Adrenal gland (tissue), 12 donors: Measurements from ENCODE around the gene CBX4. TPM values are rescaled to one million over a fixed set of nuclear protein-coding genes. Genes with fewer than 3 reads are reported as not detected.

Source experiments
- DNase-seq, 7 donors: peaks; one replicate each; pipeline ENCODE4 v3.0.0-alpha.2; 2019 to 2020
- H3K27ac ChIP-seq, 5 donors: fragments of 200-600 bp; sonication (generic) in 4 of 5; 1 replicate in 3 of 5; 2 replicates in 2 of 5; pipeline versions ENCODE4 v1.5.1 to v1.8.0; 2016 to 2020; ENCODE audit warnings: mild to moderate bottlenecking in 1 of 5
- H3K27me3 ChIP-seq: fragments of 200-600 bp; 2 replicates; pipeline ENCODE4 v1.8.0; 2021
- H3K36me3 ChIP-seq, 2 donors: fragments of 200-600 bp; replicated peaks in 1 of 2; 1 replicate in 1 of 2; 2 replicates in 1 of 2; pipeline versions ENCODE4 v1.5.1 to v1.8.0; 2018 to 2022
- H3K4me1 ChIP-seq, 2 donors: fragments of 200-600 bp; replicated peaks in 1 of 2; 1 replicate in 1 of 2; 2 replicates in 1 of 2; pipeline versions ENCODE4 v1.5.1 to v1.8.0; 2018 to 2021
- H3K4me3 ChIP-seq, 4 donors: fragments of 200-600 bp; sonication (generic) in 3 of 4; one replicate each; pipeline ENCODE4 v1.5.1; 2016 to 2018
- H3K9me3 ChIP-seq, 3 donors: fragments of 200-600 bp; sonication (generic) in 1 of 3; replicated peaks in 1 of 3; 1 replicate in 2 of 3; 2 replicates in 1 of 3; pipeline versions ENCODE4 v1.5.1 to v1.8.0; 2016 to 2021
- POLR2A ChIP-seq, 2 donors: fragments of 450-650 bp; IDR thresholded peaks; one replicate each; pipeline ENCODE4 v1.6.1; 2017; ENCODE audit warnings: antibody characterized with exemption in 2 of 2, mild to moderate bottlenecking in 2 of 2, moderate library complexity in 1 of 2
- WGBS, 4 donors: extraction: QIAGEN DNeasy Blood & Tissue Kit in 2 of 4; methylation state at CpG; one replicate each; pipeline versions ENCODE4 v1.1.5 to v1.1.7; 2013 to 2017; 5-methylcytosine and 5-hydroxymethylcytosine counted together
- intact Hi-C, 2 donors: fragments of 100-400 bp; cut with DNase I; formaldehyde crosslinking; loops; one replicate each; pipeline versions ENCODE4 v1.14.1 to v1.15.0; 2022 to 2023
- polyA plus RNA-seq, 3 donors: library from polyadenylated mRNA; stranded (reverse); fragments of 200-250 nt in 2 of 3; fragments of 350-450 nt in 1 of 3; fragmentation: Illumina TruSeq in 1 of 3; extraction: RNeasy Lipid Tissue Mini Kit (QIAGEN cat#74804) in 1 of 3; gene quantifications; one replicate each; pipeline ENCODE4 v1.2.3, GENCODE V29; 2013 to 2014
- total RNA-seq, 9 donors: library from RNA; depleted of rRNA in 4 of 9; stranded (reverse); fragments of >200 nt in 4 of 9; fragments of 120-200 nt in 1 of 9; fragmentation: NEBNext Ultra II Directional in 1 of 9; extraction: Animal tissue kit (Norgen Biotek cat#: 25700) in 1 of 9; gene quantifications; one replicate each; pipeline versions ENCODE4 v1.1.0 to v1.2.4, GENCODE V29; 2013 to 2023
- TF ChIP-seq, protein P1 (sequence below), 6 experiments: fragments of 450-650 bp in 4 of 6; fragments of 200-600 bp in 2 of 6; sonication (generic) in 1 of 6; IDR thresholded peaks; 1 replicate in 5 of 6; 2 replicates in 1 of 6; pipeline versions ENCODE4 v1.5.1 to v1.8.0; 2016 to 2021; ENCODE audit warnings: antibody characterized with exemption in 6 of 6, mild to moderate bottlenecking in 2 of 6, moderate library complexity in 1 of 6
- donor health status: healthy with polysubstance abuse.
- donor health status: Bipolar disorder and iron deficiency.
- donor health status: DM: yes; HTN: yes; CAD: no.
- donor health status: DM: no; HTN: no; CAD: no.
- donor health status: DM: no; HTN: no; CAD: no.
- donor health status: DM: yes; HTN: yes; CAD: no.

CBX4 gene
- total and polyA plus RNA-seq, 12 donors = 5.4 to 39.3 (median 17.0) TPM

DNA sequence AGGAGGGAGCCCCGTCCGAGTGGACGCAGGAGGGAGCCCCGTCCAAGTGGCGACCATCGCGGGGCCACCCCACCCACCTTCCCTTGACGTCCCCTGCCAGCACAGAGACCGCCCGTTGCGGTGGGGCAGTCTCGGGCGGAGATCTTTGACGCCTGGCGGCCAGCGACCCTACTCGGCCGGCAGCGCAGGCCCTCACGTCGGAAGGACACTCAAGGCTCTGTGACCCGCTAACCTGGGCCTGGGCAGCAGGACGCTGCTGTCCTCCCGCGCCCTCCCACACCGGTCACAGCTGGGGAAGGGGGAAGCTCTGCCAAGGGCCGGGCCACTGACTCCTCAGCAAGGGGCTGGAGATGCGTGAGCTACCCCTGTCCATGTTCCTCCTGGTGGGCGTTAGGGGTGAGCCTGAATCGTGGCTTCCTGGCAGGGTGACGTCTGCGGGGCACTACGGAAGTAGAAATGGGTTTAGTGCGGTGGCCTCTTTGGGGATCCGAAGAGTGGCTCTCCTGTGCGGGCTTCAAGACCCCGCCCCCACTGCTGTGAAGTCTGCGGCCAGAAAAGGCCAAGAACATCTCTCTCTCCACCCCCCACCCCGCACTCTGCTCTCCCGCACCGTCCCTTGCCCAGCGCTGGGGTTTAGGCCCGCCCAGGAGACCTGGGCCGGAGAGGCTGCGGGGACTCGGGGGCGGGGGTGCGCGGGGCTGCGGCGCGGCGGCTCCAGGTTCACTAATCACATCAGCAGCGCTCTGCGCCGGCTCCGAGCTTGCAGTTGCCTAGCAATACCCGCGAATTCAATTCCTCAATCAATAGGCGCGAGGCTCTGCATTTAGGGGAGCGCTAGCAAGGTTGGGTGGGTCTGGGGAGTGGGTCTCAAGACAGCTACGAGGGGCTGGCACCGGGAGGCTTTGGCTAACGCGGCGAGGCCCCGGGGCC, 48.2 kb downstream of the CBX4 start:
- intact Hi-C loops = loop anchor here (5.0 kb wide), 2 partner anchors 126 to 201 kb away; no protein-coding TSS in a partner anchor
- peaks cover 71% of the 10 kb centered on the region for H3K27me3 ChIP-seq
- DNase-seq = peak in 1 of 7 donors; percentile 18
- WGBS, 4 donors = 5 to 11% (median 8%) methylated on average over 16 to 68 of the region's 68 CpGs
- H3K9me3 ChIP-seq = no peaks in the 10 kb centered on the region
- H3K36me3 ChIP-seq = no peaks in the 10 kb centered on the region
- H3K4me3 ChIP-seq = no peak overlapping the region
- H3K4me1 ChIP-seq = peaks cover 0 to 9% of the 10 kb centered on the region in 2 donors
- H3K27ac ChIP-seq = no peak overlapping the region
- no peak for TF ChIP-seq POLR2A (IDR thresholded peaks at IDR 0.05)
- TF ChIP-seq, protein P1, sequence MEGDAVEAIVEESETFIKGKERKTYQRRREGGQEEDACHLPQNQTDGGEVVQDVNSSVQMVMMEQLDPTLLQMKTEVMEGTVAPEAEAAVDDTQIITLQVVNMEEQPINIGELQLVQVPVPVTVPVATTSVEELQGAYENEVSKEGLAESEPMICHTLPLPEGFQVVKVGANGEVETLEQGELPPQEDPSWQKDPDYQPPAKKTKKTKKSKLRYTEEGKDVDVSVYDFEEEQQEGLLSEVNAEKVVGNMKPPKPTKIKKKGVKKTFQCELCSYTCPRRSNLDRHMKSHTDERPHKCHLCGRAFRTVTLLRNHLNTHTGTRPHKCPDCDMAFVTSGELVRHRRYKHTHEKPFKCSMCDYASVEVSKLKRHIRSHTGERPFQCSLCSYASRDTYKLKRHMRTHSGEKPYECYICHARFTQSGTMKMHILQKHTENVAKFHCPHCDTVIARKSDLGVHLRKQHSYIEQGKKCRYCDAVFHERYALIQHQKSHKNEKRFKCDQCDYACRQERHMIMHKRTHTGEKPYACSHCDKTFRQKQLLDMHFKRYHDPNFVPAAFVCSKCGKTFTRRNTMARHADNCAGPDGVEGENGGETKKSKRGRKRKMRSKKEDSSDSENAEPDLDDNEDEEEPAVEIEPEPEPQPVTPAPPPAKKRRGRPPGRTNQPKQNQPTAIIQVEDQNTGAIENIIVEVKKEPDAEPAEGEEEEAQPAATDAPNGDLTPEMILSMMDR (IDR thresholded peaks at IDR 0.05) = no peak

DNA sequence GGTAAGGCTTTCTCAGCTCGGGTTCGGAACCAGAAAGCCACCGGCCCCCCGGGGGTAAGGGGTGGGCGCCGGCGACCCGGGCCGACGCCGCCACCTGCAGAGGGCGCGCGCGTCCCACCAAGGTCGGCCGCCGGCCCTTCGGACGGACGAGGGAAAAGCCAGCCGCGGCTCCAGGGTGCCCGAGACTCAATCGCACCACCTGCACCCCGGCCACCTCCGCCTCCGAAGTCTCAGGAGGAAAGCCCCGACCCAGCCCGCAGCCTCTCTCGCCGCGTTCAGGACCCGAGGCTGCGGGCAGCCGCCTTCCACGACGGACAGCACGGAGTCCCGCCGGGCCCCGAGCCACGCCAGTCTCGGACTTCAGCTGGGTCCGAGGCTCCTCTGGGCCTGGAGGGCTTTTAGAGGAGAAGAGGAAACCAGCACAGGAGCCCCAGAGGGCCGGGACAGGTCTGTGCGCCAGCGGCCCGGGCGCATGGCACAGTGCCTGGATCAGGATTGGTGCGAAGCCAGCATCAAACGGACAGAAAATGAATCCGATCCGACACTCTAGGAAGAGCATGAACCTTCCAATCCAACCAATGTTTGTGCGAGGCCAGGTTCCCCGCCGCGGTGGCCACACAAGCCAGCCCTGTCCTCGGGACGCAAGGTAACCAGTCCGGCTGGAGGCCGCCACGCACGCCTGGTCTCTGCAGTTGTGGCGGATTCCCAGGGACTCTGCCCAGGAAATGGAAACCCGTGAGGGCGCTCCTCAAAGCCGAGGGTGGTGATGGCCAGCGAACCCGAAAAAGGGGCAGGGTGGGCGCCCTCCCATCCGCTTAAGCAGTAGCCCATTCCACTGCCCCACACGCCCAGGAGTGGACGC, 49.1 kb downstream of the CBX4 start:
- TF ChIP-seq, protein P1 (IDR thresholded peaks at IDR 0.05) = peak; percentile 37 to 81 (median 62)
- no peak for TF ChIP-seq POLR2A (IDR thresholded peaks at IDR 0.05)
- H3K27me3 ChIP-seq = peaks cover 75% of the 10 kb centered on the region
- H3K9me3 ChIP-seq = no peaks in the 10 kb centered on the region
- WGBS, 4 donors = 6 to 15% (median 9%) methylated on average over 20 to 74 of the region's 74 CpGs
- H3K4me1 ChIP-seq = peaks cover 0 to 7% of the 10 kb centered on the region in 2 donors
- peak in 4 of 7 donors; percentile 31 to 55 (median 46) for DNase-seq
- intact Hi-C loops = loop anchor here (5.0 kb wide), 2 partner anchors 127 to 202 kb away; no protein-coding TSS in a partner anchor
- H3K36me3 ChIP-seq = no peaks in the 10 kb centered on the region
- peak overlapping the region in 1 of 4 donors; percentile 35 for H3K4me3 ChIP-seq
- H3K27ac ChIP-seq = no peak overlapping the region

DNA sequence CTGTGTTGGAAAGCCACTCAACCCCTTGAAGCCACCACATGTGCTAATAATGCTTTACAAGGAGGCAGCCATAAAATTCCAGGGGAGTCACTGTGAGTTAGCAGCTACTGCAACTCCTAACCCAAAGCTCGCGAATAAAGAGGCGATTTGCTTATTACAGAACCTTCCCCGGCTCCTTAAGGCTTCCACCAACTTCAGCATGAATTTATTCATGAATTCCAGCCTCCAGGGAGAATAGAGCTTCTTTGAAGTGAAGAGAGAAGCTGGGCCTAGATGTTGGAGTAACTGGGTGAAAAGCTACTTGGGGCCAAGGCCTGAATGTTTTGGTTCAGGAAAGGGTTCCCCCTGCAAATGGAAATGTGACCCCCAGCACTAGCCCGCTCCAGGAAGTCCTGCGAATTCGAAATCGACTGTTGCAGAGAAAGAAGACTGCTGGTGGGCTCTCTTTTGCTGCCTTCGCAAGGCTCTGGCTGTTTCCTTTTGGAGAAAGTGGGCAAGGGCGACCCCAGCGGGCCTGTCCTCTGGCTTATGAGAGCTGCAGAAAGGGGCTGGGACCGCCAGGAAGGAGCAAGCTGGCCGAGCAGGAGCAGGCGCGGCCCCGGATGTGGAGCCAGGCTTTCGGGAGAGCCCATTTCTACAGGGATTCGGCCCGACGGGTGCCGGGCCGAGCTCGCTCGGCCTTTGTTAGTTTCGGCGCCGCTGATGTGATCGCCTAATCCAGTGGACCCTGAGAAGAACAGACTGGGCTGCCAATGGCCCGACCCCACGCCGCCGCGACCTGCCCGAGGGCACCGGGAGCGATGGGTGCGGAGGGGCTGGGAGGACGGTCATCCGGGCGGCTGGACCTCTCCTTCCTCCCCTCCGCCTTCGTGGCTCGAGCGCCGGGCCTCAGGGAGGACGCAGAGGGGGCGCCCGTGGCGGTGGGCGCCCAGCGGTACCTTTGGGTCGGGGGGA, 50.0 kb downstream of the CBX4 start:
- WGBS, 4 donors = 28 to 67% (median 47%) methylated on average over 13 to 52 of the region's 52 CpGs
- intact Hi-C loops = no loop called here

More for the DNA sequence above, 50.0 kb downstream of the CBX4 start:
- no peak overlapping the region for H3K27ac ChIP-seq
- H3K9me3 ChIP-seq = no peaks in the 10 kb centered on the region
- H3K36me3 ChIP-seq = no peaks in the 10 kb centered on the region
- peaks cover 0 to 7% of the 10 kb centered on the region in 2 donors for H3K4me1 ChIP-seq
- no peak for DNase-seq
- peaks cover 80% of the 10 kb centered on the region for H3K27me3 ChIP-seq
- TF ChIP-seq, protein P1 (IDR thresholded peaks at IDR 0.05) = no peak
- no peak for TF ChIP-seq POLR2A (IDR thresholded peaks at IDR 0.05)
- peak overlapping the region in 1 of 4 donors; percentile 35 for H3K4me3 ChIP-seq
